Fibroblast of skin of abdomen (primary cell): ENCODE results near the gene MOB3A.

Experiments
- DNase-seq: peaks from one replicate; pipeline ENCODE4 v3.0.0-alpha.2; 2013

Gene MOB3A

GRCh38 chr19:2033115-2033824 is 62.9 kb downstream of the MOB3A start:
- DNase-seq, result no peak

GRCh38 chr19:2032296-2032941 is 63.7 kb downstream of the MOB3A start:
- peak; percentile 66 for DNase-seq

GRCh38 chr19:2027361-2027760 is 68.8 kb downstream of the MOB3A start:
- peak; percentile 81 for DNase-seq

GRCh38 chr19:2026770-2027169 is 69.4 kb downstream of the MOB3A start:
- DNase-seq, result no peak

- no peak for DNase-seq
Measured at GRCh38 chr19:2022289-2022688, 73.8 kb downstream of the MOB3A start.

GRCh38 chr19:2021453-2022140 is 74.5 kb downstream of the MOB3A start:
- DNase-seq, result no peak
